SK-N-SH treated with all-trans-retinoic acid at 6 μM for 48 hours (cell line): ENCODE measurements around the gene CACNA1C.

ENCODE experiments used
- ATAC-seq: fragments of 200-7000 bp; cut with Tn5 transposase; 3 replicates; pipeline ENCODE4 v1.9.1; 2020; ENCODE audit warnings: mild to moderate bottlenecking, moderate library complexity
- BACH2 ChIP-seq: fragments of 250-450 bp; sonication (Bioruptor Pico); IDR thresholded peaks from 2 replicates; pipeline ENCODE4 v1.9.0; 2021; ENCODE audit warnings: mild to moderate bottlenecking, borderline replicate concordance
- CSDC2 ChIP-seq: fragments of 250-450 bp; sonication (Bioruptor Pico); IDR thresholded peaks from 2 replicates; pipeline ENCODE4 v1.5.0; 2020; ENCODE audit warnings: mild to moderate bottlenecking, moderate library complexity
- ESRRG ChIP-seq: fragments of 250-450 bp; sonication (Bioruptor Pico); IDR thresholded peaks from 2 replicates; pipeline ENCODE4 v1.6.1; 2021; ENCODE audit warnings: mild to moderate bottlenecking
- ISL1 ChIP-seq: fragments of 250-450 bp; sonication (Bioruptor Pico); IDR thresholded peaks from 2 replicates; pipeline ENCODE4 v2.1.2; 2022; ENCODE audit warnings: mild to moderate bottlenecking, moderate library complexity
- PPARA ChIP-seq: fragments of 250-450 bp; sonication (Bioruptor Pico); IDR thresholded peaks from 2 replicates; pipeline ENCODE4 v1.5.0; 2020; ENCODE audit warnings: mild to moderate bottlenecking, borderline replicate concordance
- SNAI2 ChIP-seq: fragments of 250-450 bp; sonication (Bioruptor Pico); IDR thresholded peaks from 2 replicates; pipeline ENCODE4 v1.5.0; 2020; ENCODE audit warnings: mild to moderate bottlenecking, moderate library complexity
- TCF4 ChIP-seq: fragments of 250-450 bp; sonication (Bioruptor Pico); IDR thresholded peaks from 2 replicates; pipeline ENCODE4 v1.8.0; 2021; ENCODE audit warnings: mild to moderate bottlenecking, moderate library complexity, borderline replicate concordance
- TOX ChIP-seq: fragments of 250-450 bp; sonication (Bioruptor Pico); IDR thresholded peaks from 2 replicates; pipeline ENCODE4 v1.8.0; 2021; ENCODE audit warnings: mild to moderate bottlenecking, moderate library complexity, borderline replicate concordance
- ZC3H10 ChIP-seq: fragments of 250-450 bp; sonication (Bioruptor Pico); IDR thresholded peaks from 2 replicates; pipeline ENCODE4 v1.5.1; 2021; ENCODE audit warnings: mild to moderate bottlenecking, moderate library complexity
- ZFP3 ChIP-seq: fragments of 250-450 bp; sonication (Bioruptor Pico); IDR thresholded peaks from 2 replicates; pipeline ENCODE4 v1.5.0; 2020; ENCODE audit warnings: mild to moderate bottlenecking, moderate library complexity
- ZFP30 ChIP-seq: fragments of 450-650 bp; formaldehyde crosslinking; IDR thresholded peaks from 2 replicates; pipeline ENCODE4 v1.5.0; 2022; ENCODE audit warnings: mild to moderate bottlenecking, moderate library complexity
- ZNF8 ChIP-seq: fragments of 450-650 bp; formaldehyde crosslinking; IDR thresholded peaks from 2 replicates; pipeline ENCODE4 v1.5.0; 2020; ENCODE audit warnings: mild to moderate bottlenecking, moderate library complexity
- TF ChIP-seq, protein P1 (sequence below): fragments of 250-450 bp; sonication (Bioruptor Pico); IDR thresholded peaks from 2 replicates; pipeline ENCODE4 v1.5.1; 2021; ENCODE audit warnings: mild to moderate bottlenecking, moderate library complexity
- TF ChIP-seq, protein P2 (sequence below): fragments of 250-450 bp; sonication (Bioruptor Pico); IDR thresholded peaks from 2 replicates; pipeline ENCODE4 v1.8.0; 2020; ENCODE audit warnings: mild to moderate bottlenecking, moderate library complexity, borderline replicate concordance
- TF ChIP-seq, protein P3 (sequence below): fragments of 250-450 bp; sonication (Bioruptor Pico); IDR thresholded peaks from 2 replicates; pipeline ENCODE4 v1.8.0; 2021; ENCODE audit warnings: low read depth, mild to moderate bottlenecking, moderate library complexity, borderline replicate concordance

CACNA1C gene

DNA sequence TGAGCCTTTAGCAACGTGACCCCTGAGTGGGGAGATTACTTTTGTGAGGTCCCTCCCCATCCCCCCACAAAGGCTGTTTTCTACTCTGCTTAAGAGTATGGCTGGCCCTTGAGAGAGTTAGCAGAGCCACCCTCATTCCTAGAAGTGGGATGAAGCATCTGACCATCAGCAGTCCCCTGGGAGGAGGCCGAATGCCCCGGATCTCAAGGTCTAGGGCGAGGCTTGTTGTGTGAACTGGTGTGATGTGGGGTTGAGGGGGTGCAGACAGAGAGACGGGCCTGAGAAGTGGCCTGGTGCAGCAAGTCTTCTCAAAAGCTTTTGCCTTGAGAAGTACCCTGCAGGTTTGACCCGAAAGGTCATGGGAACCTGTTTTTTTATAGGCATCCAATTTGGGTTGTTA is 589.0 kb downstream of the CACNA1C start:
- TF ChIP-seq PPARA (CRISPR knock-in tag) (no peak), BACH2 (CRISPR knock-in tag) (no peak), ZFP30 (no peak), ESRRG (CRISPR knock-in tag) (no peak)
- TF ChIP-seq, protein P1, sequence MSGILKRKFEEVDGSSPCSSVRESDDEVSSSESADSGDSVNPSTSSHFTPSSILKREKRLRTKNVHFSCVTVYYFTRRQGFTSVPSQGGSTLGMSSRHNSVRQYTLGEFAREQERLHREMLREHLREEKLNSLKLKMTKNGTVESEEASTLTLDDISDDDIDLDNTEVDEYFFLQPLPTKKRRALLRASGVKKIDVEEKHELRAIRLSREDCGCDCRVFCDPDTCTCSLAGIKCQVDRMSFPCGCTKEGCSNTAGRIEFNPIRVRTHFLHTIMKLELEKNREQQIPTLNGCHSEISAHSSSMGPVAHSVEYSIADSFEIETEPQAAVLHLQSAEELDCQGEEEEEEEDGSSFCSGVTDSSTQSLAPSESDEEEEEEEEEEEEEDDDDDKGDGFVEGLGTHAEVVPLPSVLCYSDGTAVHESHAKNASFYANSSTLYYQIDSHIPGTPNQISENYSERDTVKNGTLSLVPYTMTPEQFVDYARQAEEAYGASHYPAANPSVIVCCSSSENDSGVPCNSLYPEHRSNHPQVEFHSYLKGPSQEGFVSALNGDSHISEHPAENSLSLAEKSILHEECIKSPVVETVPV (CRISPR knock-in tag), result no peak
- TF ChIP-seq, all 23 proteins: peak for 0
- no peak for ATAC-seq

DNA sequence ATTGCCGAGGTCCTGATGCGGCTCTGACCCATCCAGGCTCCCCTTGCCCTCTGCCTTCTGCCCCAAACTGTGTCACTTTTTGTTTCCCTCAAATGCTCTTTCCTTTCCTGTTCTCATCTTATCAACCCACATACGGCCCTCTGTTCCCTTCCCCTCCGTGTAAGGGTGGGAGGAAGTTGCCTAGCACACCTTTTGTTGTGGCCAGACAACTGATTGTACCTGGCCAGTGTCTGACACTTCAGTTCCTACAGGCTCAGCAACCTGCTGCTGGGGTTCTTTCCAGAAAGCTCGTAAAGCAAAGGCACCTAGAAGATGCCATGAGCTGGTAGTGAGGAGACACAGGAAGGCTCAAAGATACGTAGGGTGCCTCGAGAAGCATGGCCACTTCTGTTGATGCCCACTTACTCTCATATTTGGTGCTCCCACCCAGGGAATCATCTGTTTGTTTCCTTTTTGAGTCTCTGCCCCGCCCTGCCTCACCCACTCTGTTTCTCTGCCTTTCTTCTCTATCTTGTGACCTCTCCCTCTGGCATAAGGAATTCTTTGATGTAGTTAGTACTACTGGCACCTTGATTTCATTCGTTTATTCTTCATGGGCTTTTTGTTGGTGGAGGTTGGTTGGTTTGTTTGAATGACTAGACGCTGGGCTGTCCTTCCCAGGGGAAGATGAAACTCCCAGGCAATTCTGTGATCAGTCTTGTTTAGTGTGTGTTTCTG is 589.5 kb downstream of the CACNA1C start:
- no peak for ATAC-seq
- TF ChIP-seq ESRRG (CRISPR knock-in tag) (no peak), ZFP3 (no peak), TCF4 (CRISPR knock-in tag) (no peak), TOX (CRISPR knock-in tag) (no peak), ZNF8 (CRISPR knock-in tag) (no peak), ZFP30 (no peak), ZC3H10 (CRISPR knock-in tag) (no peak)
- TF ChIP-seq, protein P2, sequence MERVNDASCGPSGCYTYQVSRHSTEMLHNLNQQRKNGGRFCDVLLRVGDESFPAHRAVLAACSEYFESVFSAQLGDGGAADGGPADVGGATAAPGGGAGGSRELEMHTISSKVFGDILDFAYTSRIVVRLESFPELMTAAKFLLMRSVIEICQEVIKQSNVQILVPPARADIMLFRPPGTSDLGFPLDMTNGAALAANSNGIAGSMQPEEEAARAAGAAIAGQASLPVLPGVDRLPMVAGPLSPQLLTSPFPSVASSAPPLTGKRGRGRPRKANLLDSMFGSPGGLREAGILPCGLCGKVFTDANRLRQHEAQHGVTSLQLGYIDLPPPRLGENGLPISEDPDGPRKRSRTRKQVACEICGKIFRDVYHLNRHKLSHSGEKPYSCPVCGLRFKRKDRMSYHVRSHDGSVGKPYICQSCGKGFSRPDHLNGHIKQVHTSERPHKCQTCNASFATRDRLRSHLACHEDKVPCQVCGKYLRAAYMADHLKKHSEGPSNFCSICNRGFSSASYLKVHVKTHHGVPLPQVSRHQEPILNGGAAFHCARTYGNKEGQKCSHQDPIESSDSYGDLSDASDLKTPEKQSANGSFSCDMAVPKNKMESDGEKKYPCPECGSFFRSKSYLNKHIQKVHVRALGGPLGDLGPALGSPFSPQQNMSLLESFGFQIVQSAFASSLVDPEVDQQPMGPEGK (CRISPR knock-in tag), result no peak
- TF ChIP-seq, protein P3, sequence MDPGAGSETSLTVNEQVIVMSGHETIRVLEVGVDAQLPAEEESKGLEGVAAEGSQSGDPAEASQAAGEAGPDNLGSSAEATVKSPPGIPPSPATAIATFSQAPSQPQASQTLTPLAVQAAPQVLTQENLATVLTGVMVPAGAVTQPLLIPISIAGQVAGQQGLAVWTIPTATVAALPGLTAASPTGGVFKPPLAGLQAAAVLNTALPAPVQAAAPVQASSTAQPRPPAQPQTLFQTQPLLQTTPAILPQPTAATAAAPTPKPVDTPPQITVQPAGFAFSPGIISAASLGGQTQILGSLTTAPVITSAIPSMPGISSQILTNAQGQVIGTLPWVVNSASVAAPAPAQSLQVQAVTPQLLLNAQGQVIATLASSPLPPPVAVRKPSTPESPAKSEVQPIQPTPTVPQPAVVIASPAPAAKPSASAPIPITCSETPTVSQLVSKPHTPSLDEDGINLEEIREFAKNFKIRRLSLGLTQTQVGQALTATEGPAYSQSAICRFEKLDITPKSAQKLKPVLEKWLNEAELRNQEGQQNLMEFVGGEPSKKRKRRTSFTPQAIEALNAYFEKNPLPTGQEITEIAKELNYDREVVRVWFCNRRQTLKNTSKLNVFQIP, result no peak
- TF ChIP-seq, protein P1 (CRISPR knock-in tag), result no peak

DNA sequence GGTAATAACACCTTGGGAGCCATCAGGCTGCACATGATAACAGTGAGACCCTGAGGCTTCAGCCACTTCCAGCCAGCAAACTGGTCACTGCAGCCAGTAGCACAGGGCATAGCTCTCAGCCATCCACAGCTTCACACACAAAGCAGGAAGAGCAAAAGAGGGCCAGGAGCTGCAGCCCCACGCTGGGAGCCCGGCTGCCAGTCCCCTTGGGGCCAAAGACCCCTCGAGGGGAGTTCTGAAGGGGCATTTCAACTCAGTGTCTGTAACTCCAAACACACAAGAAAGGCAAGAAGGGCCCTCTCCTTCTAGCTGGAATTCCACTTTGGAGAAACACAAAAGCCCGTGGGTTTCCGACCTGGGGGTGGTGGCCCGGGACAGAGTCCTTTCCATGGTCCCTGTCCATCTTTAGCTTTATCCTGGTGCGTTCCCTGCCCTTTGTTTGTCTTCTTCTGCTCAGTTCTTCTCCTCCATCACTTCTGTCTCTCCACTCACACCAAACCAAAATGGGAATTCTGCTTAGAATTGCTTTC is 590.2 kb downstream of the CACNA1C start:
- ATAC-seq, result no peak
- no peak for TF ChIP-seq BACH2 (CRISPR knock-in tag)
- TF ChIP-seq, protein P2 (CRISPR knock-in tag), result no peak
- TF ChIP-seq ISL1 (CRISPR knock-in tag), result no peak
- TF ChIP-seq ZFP3, result no peak

DNA sequence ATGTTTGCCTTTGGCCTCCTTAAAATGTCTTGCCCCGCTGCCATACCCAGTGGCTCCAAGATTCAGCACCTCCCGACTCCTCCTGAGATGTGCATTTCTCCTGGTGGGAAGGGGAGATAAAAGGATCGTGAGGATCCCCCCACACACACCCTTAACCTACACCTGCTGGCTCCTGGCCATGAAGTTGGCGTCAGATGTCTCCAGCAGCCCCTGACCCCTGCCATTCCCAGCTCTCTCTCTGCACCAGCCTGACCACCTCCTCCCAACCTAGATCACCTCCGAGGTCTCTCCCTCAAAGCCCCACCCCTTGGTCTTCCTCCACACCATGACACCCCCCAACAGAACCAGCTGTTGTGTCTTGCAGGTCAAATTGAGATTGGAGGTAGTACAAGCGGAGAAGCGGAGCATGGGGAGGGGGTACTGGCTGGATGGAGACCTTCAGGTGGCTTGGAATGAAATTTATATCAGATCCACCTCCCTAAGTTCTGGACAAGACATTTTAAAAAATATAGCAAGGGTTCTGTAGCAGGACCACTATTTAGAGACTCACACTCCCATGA is 590.9 kb downstream of the CACNA1C start:
- ATAC-seq, result no peak
- TF ChIP-seq ZNF8 (CRISPR knock-in tag) (no peak), CSDC2 (CRISPR knock-in tag) (no peak), ZFP3 (no peak), ESRRG (CRISPR knock-in tag) (no peak), SNAI2 (CRISPR knock-in tag) (no peak)
- TF ChIP-seq, protein P3, result no peak
- TF ChIP-seq, all 23 proteins: peak for 0
